Skeletal muscle cell (primary cell): Measurements from ENCODE around the gene LAMA3.

Experiments used
- DNase-seq: peaks from one replicate; pipeline ENCODE4 v3.0.0-alpha.2; 2010; ENCODE audit warnings: low read depth
- H3K4me3 ChIP-seq: 2 replicates; pipeline ENCODE4 v1.5.1; 2011; ENCODE audit warnings: low read depth, mild to moderate bottlenecking, control low read depth, low read length, moderate library complexity

LAMA3 gene

GRCh38 chr18:23938901-23939341, 249.7 kb downstream of the LAMA3 start:
- H3K4me3 ChIP-seq, result no peak overlapping the region
- no peak for DNase-seq

DNA sequence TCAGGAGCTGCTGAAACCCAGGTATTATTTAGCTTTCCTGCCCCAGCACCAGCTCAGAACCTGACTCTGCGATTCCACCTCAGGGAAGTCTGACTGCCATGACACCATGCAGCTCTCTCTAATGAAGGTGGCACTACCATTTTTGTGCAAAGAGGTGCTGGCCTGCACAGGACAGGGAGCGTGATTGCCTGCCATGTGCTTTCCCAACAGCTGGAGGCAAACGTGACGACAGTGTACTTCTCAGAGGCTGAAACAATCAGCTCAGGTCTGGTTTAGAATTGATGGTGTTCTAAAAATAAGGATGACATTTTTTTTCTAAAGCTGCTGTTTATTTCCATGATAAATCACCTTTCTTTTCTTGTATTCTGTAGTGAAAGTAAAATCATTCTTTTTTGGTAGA, 250.1 kb downstream of the LAMA3 start:
- no peak for DNase-seq
- no peak overlapping the region for H3K4me3 ChIP-seq

DNA sequence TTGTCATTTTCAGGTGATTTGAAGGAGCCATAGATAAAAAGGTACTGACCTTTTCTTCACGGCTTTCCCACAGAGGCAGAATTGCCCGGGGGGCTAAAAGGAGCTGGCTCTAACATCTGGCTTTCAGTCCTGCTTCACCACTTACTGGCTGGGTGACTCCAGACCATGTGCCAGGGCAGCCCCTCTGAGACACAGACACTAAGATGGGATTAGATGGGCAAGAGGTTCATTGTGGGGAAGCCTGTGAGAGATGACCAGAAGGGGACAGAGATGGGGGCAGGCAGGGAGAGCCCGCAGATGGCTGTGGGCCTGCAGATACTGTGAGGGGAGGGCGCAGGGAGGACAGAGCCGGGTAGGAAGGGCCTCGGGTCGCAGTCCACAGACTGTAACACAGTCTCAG, 250.6 kb downstream of the LAMA3 start:
- H3K4me3 ChIP-seq, result no peak overlapping the region

DNA sequence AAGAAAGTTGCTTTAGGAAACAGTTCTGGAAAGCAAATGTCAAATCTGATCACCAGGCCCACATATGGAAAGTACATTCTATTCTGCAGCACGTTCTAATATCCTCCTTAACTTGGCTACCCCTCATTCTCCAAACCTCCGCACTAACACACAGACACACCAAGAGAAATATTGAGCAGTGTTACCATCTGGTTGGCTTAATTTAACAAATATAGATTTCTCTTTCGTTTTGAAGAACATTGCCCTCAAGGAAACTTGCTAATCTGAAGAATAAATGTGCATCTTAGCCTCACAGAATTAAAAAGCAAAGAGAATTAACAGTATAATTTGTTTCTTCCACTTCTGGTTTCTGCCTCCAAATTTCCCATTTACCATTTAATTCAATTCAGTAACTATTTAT, 252.5 kb downstream of the LAMA3 start:
- H3K4me3 ChIP-seq, result no peak overlapping the region

More for the DNA sequence above, 250.6 kb downstream of the LAMA3 start:
- DNase-seq, result no peak

GRCh38 chr18:23943104-23943503, 253.9 kb downstream of the LAMA3 start:
- no peak overlapping the region for H3K4me3 ChIP-seq
- no peak for DNase-seq

More for the DNA sequence above, 252.5 kb downstream of the LAMA3 start:
- DNase-seq, result no peak

- DNase-seq, result peak; percentile 38
- H3K4me3 ChIP-seq, result no peak overlapping the region
Observed at GRCh38 chr18:23943903-23944624, 254.8 kb downstream of the LAMA3 start.

- DNase-seq, result no peak
- H3K4me3 ChIP-seq, result no peak overlapping the region
Observed at GRCh38 chr18:23945416-23946079, 256.3 kb downstream of the LAMA3 start.

- DNase-seq, result no peak
- no peak overlapping the region for H3K4me3 ChIP-seq
Observed at GRCh38 chr18:23949863-23950262, 260.6 kb downstream of the LAMA3 start.

GRCh38 chr18:23950644-23951043, 261.4 kb downstream of the LAMA3 start:
- no peak overlapping the region for H3K4me3 ChIP-seq
- DNase-seq, result no peak

- no peak overlapping the region for H3K4me3 ChIP-seq
- no peak for DNase-seq
Observed at GRCh38 chr18:23951206-23951605, 262.0 kb downstream of the LAMA3 start.

- no peak overlapping the region for H3K4me3 ChIP-seq
- DNase-seq, result no peak
Observed at GRCh38 chr18:23953984-23954383, 264.7 kb downstream of the LAMA3 start.

DNA sequence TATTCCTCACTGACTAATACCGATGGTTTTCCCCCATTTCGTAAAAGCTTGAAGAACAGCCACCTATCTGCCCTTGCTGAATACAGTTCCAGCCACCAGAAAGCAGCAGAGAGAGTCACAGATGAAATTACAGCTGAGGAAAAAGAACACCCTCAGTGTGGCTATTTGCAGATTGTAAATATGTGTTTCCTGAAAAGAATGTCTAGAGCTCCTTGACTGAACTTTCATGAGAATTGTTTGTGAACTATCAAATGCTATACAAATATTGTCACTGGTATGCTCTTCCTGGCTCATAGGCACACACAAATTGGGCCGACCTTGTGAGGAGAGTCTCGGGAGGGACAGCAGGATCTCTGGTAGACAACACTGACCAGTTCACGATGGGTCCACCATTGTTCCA, 267.2 kb downstream of the LAMA3 start:
- no peak overlapping the region for H3K4me3 ChIP-seq
- DNase-seq, result no peak

GRCh38 chr18:23958036-23958435, 268.8 kb downstream of the LAMA3 start:
- H3K4me3 ChIP-seq, result no peak overlapping the region
- no peak for DNase-seq

GRCh38 chr18:23963443-23964165, 274.4 kb downstream of the LAMA3 start:
- DNase-seq, result no peak
- no peak overlapping the region for H3K4me3 ChIP-seq

DNA sequence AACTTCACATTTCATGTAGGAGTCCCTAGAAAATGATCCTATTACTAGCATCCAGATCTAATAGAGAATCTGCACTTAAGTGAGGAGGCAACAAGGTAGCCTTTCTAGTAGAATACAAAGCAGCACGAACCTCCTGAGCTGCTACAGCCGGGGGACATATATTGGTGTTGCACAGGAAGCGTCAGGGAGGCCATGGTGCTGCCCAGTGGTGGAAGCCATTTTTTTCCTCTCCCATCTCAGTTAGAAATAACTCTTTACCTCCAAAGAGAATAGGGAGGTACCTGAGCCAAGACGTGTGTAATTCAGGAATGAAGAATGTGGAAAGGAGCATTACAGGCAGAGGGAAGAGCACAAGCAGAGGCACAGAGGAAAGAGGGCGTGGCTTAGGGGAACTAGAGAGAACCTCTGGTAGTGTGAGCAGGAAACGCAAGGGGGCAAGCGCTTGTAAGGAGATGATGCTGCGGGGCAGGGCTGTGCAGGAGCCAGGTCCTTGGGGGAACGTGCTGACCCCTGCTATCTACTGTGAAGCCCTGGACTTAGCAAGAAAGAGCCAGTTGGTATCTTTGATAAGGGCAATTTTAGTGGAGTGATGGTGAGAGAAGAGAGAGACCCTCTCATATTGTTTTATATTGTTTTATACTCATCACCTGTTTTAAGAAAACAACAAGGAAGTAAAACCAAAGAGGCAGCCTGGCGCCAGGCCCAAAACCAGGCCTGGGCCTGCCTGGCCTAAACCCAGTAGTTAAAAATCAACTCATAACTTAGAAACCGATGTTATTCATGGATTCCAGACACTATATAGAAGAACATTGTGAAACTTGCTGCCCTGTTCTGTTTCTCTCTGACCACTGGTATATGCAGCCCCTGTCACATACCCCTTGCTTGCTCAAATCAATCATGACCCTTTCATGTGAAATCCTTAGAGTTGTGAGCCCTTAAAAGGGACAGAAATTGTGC, 275.3 kb downstream of the LAMA3 start:
- H3K4me3 ChIP-seq, result no peak overlapping the region
- no peak for DNase-seq

DNA sequence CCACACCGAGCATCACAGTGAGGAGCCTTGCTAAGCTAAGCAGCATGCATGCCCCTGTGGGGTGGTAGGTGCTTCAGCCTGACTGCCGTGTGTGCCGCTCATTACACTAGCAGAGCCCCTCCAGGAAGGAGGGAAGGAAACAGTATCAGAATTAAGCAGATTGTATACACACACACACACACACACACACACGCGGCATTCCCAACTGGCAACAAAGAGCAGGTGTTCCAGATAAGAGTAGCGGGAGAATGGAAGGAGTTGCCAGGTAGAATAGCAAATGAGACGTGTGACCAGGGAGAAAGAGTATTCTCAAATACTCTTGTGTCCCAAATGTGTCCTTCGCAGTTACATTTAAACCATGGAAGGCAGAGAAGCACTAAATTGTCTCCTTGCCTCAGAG, 277.7 kb downstream of the LAMA3 start:
- DNase-seq, result no peak
- no peak overlapping the region for H3K4me3 ChIP-seq

GRCh38 chr18:23967321-23968089, 278.3 kb downstream of the LAMA3 start:
- no peak for DNase-seq

GRCh38 chr18:23968638-23969604, 279.7 kb downstream of the LAMA3 start:
- H3K4me3 ChIP-seq, result no peak overlapping the region
- no peak for DNase-seq

More at GRCh38 chr18:23967321-23968089, 278.3 kb downstream of the LAMA3 start:
- H3K4me3 ChIP-seq, result no peak overlapping the region
